BJ (cell line): ENCODE measurements around the gene AGK. TPM values are rescaled to one million over a fixed set of nuclear protein-coding genes. Genes with fewer than 3 reads are reported as not detected.

ENCODE experiments used
- CTCF ChIA-PET: fragments of 350-600 bp; formaldehyde crosslinking; extraction: SDS; loops from one replicate; lab custom pipeline; 2021; ENCODE audit warnings: antibody characterized with exemption, inconsistent platforms; lab: Yijun Ruan, JAX
- POLR2A ChIA-PET: fragments of 300-600 bp; sonication (Branson Sonifier 250); formaldehyde crosslinking; extraction: SDS; loops from one replicate; lab custom pipeline; 2021; ENCODE audit warnings: antibody characterized with exemption; lab: Charles Lee
- DNase-seq: peaks from one replicate; pipeline ENCODE4 v3.0.0-alpha.2; 2011; ENCODE audit warnings: low read depth
- H3K27me3 ChIP-seq: 2 replicates; pipeline ENCODE4 v1.6.0; 2011; ENCODE audit warnings: low read length; ENCODE audit not compliant: control insufficient read depth, insufficient read depth
- H3K36me3 ChIP-seq: 2 replicates; pipeline ENCODE4 v1.5.1; 2011; ENCODE audit warnings: low read length; ENCODE audit not compliant: control insufficient read depth, insufficient read depth
- H3K4me3 ChIP-seq: 2 replicates; pipeline ENCODE4 v1.5.1; 2011; ENCODE audit warnings: low read depth, mild to moderate bottlenecking, control low read depth, low read length
- CTCF ChIP-seq: IDR thresholded peaks from 2 replicates; pipeline ENCODE4 v1.5.1; 2011; ENCODE audit warnings: low read depth, mild to moderate bottlenecking, control low read depth, inconsistent platforms, low read length, moderate library complexity; ENCODE audit not compliant: insufficient read depth
- polyA plus RNA-seq: library from polyadenylated mRNA; depleted of rRNA; stranded (reverse); fragments of >200 nt; gene quantifications from 2 replicates; pipeline ENCODE4 v1.2.3, GENCODE V29; 2011

Gene AGK
- polyA plus RNA-seq, 1 experiment: 30.3 TPM

- ChIA-PET POLR2A (no interaction called here), CTCF (no interaction called here)
- H3K4me3 ChIP-seq: no peak overlapping the region
- 0 out of 2 replicates have a peak, but pooled peaks cover 1% of the 10 kb centered on the region for H3K36me3 ChIP-seq
- no peak for TF ChIP-seq CTCF
- no peak for DNase-seq
- H3K27me3 ChIP-seq: no peaks in the 10 kb centered on the region
Observed at GRCh38 chr7:141567432-141567831, 16.2 kb downstream of the AGK start.

- ChIA-PET POLR2A (no interaction called here), CTCF (no interaction called here)
- DNase-seq: no peak
- TF ChIP-seq CTCF: no peak
- H3K27me3 ChIP-seq: no peaks in the 10 kb centered on the region
- no peak overlapping the region for H3K4me3 ChIP-seq
- H3K36me3 ChIP-seq: 0 out of 2 replicates have a peak, but pooled peaks cover 1% of the 10 kb centered on the region
Observed at GRCh38 chr7:141568227-141568626, 17.0 kb downstream of the AGK start.

- Histone ChIP-seq H3K27me3 (no peaks in the 10 kb centered on the region), H3K36me3 (0 out of 2 replicates have a peak, but pooled peaks cover 1% of the 10 kb centered on the region), H3K4me3 (no peak overlapping the region)
- ChIA-PET POLR2A (no interaction called here), CTCF (no interaction called here)
- no peak for DNase-seq
- TF ChIP-seq CTCF: no peak
Observed at GRCh38 chr7:141571059-141571458, 19.8 kb downstream of the AGK start.

- H3K4me3 ChIP-seq: no peak overlapping the region
- ChIA-PET POLR2A (no interaction called here), CTCF (no interaction called here)
- DNase-seq: no peak
- TF ChIP-seq CTCF: no peak
- H3K27me3 ChIP-seq: no peaks in the 10 kb centered on the region
- 0 out of 2 replicates have a peak, but pooled peaks cover 1% of the 10 kb centered on the region for H3K36me3 ChIP-seq
Observed at GRCh38 chr7:141572175-141572574, 21.0 kb downstream of the AGK start.

GRCh38 chr7:141573511-141573910 lies 22.3 kb downstream of the AGK start:
- Histone ChIP-seq H3K36me3 (peaks cover 1% of the 10 kb centered on the region; the same call in 1 of the 2 replicates), H3K4me3 (no peak overlapping the region), H3K27me3 (no peaks in the 10 kb centered on the region)
- ChIA-PET POLR2A (no interaction called here), CTCF (interaction anchor here (1.8 kb wide), 1 partner anchor 41 kb away, joined by 4 read pairs; no protein-coding TSS in a partner anchor)
- DNase-seq: no peak
- TF ChIP-seq CTCF: no peak
